Fibroblast of skin of abdomen (primary cell): ENCODE results near the gene PTGES.
A peak's percentile ranks its signal among the peaks of the same experiment; 100 is the strongest.

Source experiments
- DNase-seq: peaks from one replicate; pipeline ENCODE4 v3.0.0-alpha.2; 2013

PTGES gene

GRCh38 chr9:129740666-129741464, 12.0 kb downstream of the PTGES start:
- DNase-seq, result no peak

- no peak for DNase-seq
These were observed 12.7 kb downstream of the PTGES start for GRCh38 chr9:129740174-129740573.

- DNase-seq, result no peak
These were observed 13.4 kb downstream of the PTGES start for GRCh38 chr9:129739432-129739831.

- peak; percentile 72 for DNase-seq
These were observed 15.2 kb downstream of the PTGES start for GRCh38 chr9:129737479-129738274.

GRCh38 chr9:129736334-129736733, 16.5 kb downstream of the PTGES start:
- DNase-seq, result no peak

- no peak for DNase-seq
These were observed 17.3 kb downstream of the PTGES start for GRCh38 chr9:129735546-129735945.

- DNase-seq, result no peak
These were observed 19.2 kb downstream of the PTGES start for GRCh38 chr9:129733632-129733953.

- DNase-seq, result no peak
These were observed 19.8 kb downstream of the PTGES start for GRCh38 chr9:129732946-129733631.

GRCh38 chr9:129732100-129732499, 20.7 kb downstream of the PTGES start:
- no peak for DNase-seq

- DNase-seq, result no peak
These were observed 21.3 kb downstream of the PTGES start for GRCh38 chr9:129731477-129732085.

GRCh38 chr9:129728744-129729143, 24.1 kb downstream of the PTGES start:
- no peak for DNase-seq

- DNase-seq, result peak; percentile 86
These were observed 26.3 kb downstream of the PTGES start for GRCh38 chr9:129726322-129727160.

- peak; percentile 29 for DNase-seq
These were observed 27.0 kb downstream of the PTGES start for GRCh38 chr9:129725795-129726251.

GRCh38 chr9:129724456-129725190, 28.2 kb downstream of the PTGES start:
- DNase-seq, result no peak

GRCh38 chr9:129722913-129723312, 29.9 kb downstream of the PTGES start:
- DNase-seq, result no peak

GRCh38 chr9:129720865-129721545, 31.8 kb downstream of the PTGES start:
- no peak for DNase-seq

- no peak for DNase-seq
These were observed 32.5 kb downstream of the PTGES start for GRCh38 chr9:129720181-129720864.

- DNase-seq, result no peak
These were observed 33.7 kb downstream of the PTGES start for GRCh38 chr9:129719135-129719534.

GRCh38 chr9:129718647-129719046, 34.2 kb downstream of the PTGES start:
- no peak for DNase-seq

GRCh38 chr9:129717991-129718390, 34.9 kb downstream of the PTGES start:
- DNase-seq, result no peak
